Smooth muscle cell (in vitro differentiated cells): ENCODE data around the gene BTF3. TPM values are rescaled to one million over a fixed set of nuclear protein-coding genes. Genes with fewer than 3 reads are reported as not detected.

Experiments
- DNase-seq: peaks from one replicate; lab custom pipeline; 2025; ENCODE audit not compliant: unreplicated experiment; lab: John Stamatoyannopoulos, UW
- H2AFZ ChIP-seq: fragments of 200-600 bp; sonication (generic); 2 replicates; pipeline ENCODE4 v1.6.0; 2016; ENCODE audit warnings: antibody characterized with exemption, low read depth, mild to moderate bottlenecking
- H3F3A ChIP-seq: fragments of 200-600 bp; sonication (generic); 2 replicates; pipeline ENCODE4 v1.6.0; 2017; ENCODE audit warnings: antibody characterized with exemption, low read depth
- H3K27ac ChIP-seq: fragments of 200-600 bp; sonication (generic); 2 replicates; pipeline ENCODE4 v1.5.1; 2016; ENCODE audit warnings: low read depth, mild to moderate bottlenecking
- H3K27me3 ChIP-seq: fragments of 200-600 bp; sonication (generic); 2 replicates; pipeline ENCODE4 v1.6.1; 2016; ENCODE audit warnings: low read depth, mild to moderate bottlenecking
- H3K36me3 ChIP-seq: fragments of 200-600 bp; sonication (generic); 2 replicates; pipeline ENCODE4 v1.5.1; 2016; ENCODE audit warnings: low read depth
- H3K4me1 ChIP-seq: fragments of 200-600 bp; sonication (generic); 2 replicates; pipeline ENCODE4 v1.5.1; 2016; ENCODE audit warnings: low read depth
- H3K4me2 ChIP-seq: fragments of 200-600 bp; sonication (generic); 2 replicates; pipeline ENCODE4 v1.6.0; 2016; ENCODE audit warnings: mild to moderate bottlenecking
- H3K4me3 ChIP-seq: fragments of 200-600 bp; sonication (generic); 2 replicates; pipeline ENCODE4 v1.5.1; 2016; ENCODE audit warnings: mild to moderate bottlenecking
- H3K79me2 ChIP-seq: fragments of 200-600 bp; sonication (generic); 2 replicates; pipeline ENCODE4 v1.6.0; 2016; ENCODE audit warnings: low read depth, mild to moderate bottlenecking
- H3K9ac ChIP-seq: fragments of 200-600 bp; sonication (generic); 2 replicates; pipeline ENCODE4 v1.6.0; 2016; ENCODE audit warnings: low read depth
- H3K9me3 ChIP-seq: fragments of 200-600 bp; sonication (generic); replicated peaks from 2 replicates; pipeline ENCODE4 v1.5.1; 2016; ENCODE audit warnings: low read depth
- H4K20me1 ChIP-seq: fragments of 200-600 bp; sonication (generic); 2 replicates; pipeline ENCODE4 v1.6.0; 2016; ENCODE audit warnings: low read depth
- WGBS: methylation state at CpG from one replicate; pipeline ENCODE4 v1.1.7; 2016; ENCODE audit warnings: low lambda C conversion rate; 5-methylcytosine and 5-hydroxymethylcytosine counted together
- polyA plus RNA-seq: library from polyadenylated mRNA; unstranded; fragments of >200 nt; fragmentation: Nextera tagmentation; extraction: Ambion mirVana; gene quantifications from 2 replicates; pipeline ENCODE4 v1.2.1, GENCODE V29; 2016
- total RNA-seq: library from RNA; depleted of rRNA; stranded (reverse); fragments of >200 nt; gene quantifications from 2 replicates; pipeline ENCODE4 v1.2.3, GENCODE V29; 2014
- TF ChIP-seq, protein P1 (sequence below): fragments of 200-600 bp; sonication (generic); IDR thresholded peaks from 2 replicates; pipeline ENCODE4 v1.5.1; 2017; ENCODE audit warnings: borderline replicate concordance, mild to moderate bottlenecking, antibody characterized with exemption; ENCODE audit not compliant: insufficient read depth, poor library complexity, severe bottlenecking

The BTF3 gene
- total and polyA plus RNA-seq, 2 experiments from 2014 or later = 409 to 546 TPM

DNA sequence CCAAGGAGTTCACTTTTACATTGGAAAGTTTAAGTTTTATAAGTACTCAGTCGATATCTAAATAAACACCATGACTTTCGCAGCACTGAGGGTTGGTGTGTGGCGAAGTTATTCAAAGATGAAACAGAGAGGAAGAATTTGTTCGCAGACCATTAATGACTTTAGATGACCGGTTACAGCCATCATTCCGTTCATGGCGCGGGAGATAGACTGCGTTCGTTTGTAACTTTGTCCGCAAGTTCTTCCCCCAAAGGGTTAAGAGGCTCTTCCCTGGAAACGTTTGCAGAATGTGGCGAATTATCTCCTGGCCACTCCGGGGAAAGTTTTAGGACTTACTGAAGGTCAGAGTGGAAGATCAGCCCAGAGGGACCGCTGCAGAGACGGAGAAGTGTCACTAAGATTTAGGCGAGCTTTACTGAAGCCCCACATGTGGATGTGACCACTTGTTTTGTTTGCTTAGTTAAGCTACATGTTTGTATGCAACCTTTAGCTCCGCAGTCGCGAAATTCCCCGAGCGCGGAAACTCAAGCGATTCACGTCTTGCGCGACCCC, 47.5 kb upstream of the BTF3 start:
- Histone ChIP-seq H3K27me3 (peaks cover 63% of the 10 kb centered on the region), H3K4me1 (peaks cover 15% of the 10 kb centered on the region), H3K4me2 (peak overlapping the region; percentile 91), H4K20me1 (peaks cover 11% of the 10 kb centered on the region), H3F3A (no peaks in the 10 kb centered on the region), H3K4me3 (peak overlapping the region; percentile 48), H3K79me2 (peaks cover 11% of the 10 kb centered on the region), H3K9me3 (no peaks in the 10 kb centered on the region), H2AFZ (peak overlapping the region; percentile 76), H3K27ac (no peak overlapping the region), H3K9ac (no peak overlapping the region), H3K36me3 (no peaks in the 10 kb centered on the region)
- 1% methylated on average over 27 of the region's 27 CpGs for WGBS
- DNase-seq = no peak
- TF ChIP-seq, protein P1, sequence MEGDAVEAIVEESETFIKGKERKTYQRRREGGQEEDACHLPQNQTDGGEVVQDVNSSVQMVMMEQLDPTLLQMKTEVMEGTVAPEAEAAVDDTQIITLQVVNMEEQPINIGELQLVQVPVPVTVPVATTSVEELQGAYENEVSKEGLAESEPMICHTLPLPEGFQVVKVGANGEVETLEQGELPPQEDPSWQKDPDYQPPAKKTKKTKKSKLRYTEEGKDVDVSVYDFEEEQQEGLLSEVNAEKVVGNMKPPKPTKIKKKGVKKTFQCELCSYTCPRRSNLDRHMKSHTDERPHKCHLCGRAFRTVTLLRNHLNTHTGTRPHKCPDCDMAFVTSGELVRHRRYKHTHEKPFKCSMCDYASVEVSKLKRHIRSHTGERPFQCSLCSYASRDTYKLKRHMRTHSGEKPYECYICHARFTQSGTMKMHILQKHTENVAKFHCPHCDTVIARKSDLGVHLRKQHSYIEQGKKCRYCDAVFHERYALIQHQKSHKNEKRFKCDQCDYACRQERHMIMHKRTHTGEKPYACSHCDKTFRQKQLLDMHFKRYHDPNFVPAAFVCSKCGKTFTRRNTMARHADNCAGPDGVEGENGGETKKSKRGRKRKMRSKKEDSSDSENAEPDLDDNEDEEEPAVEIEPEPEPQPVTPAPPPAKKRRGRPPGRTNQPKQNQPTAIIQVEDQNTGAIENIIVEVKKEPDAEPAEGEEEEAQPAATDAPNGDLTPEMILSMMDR = no peak

DNA sequence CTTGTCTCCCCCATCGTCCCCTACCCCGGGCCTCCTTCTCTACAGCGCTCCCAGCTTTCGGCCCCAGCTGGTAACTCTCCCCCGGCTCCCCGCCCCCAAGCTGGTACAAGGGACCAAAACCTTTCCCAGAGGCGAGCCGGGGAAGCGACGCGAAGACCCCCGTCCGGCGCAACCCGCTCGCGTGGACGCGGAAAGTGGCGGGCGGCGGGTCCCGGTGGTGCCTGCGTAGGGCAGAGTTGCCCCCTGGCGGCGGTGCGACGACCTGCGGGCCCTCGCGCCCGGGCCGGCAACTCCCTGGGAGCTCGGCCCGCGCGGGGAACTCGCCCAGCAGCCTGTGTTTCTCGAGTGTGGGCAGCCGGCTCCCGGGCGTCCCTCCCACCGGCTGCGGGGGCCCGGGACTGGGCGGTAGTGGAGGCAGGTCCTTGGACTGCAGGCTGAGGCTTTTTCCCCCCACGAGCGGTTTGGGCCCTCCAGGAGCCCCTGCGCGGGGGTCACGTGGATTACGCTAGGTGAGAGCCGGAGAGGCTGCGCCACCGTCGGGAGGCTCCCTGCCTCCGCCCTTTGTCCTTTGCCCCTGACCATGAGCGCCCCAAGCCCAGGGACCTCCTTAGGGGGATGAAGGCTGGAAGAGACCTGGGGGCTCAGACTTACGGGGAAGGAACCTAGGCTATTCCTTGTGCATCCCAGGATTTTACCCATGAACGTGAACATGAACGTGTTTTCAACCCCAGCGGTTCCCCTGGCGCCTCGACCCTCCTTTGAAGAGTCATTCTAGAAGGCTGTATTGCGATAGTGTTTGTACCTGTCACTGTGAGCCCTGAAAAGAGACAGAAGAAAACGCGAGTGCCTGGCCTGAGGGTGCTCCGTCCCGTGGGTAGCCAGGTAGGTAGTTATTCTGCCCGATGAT, 46.8 kb upstream of the BTF3 start:
- peak overlapping the region; percentile 48 for H3K4me3 ChIP-seq
- DNase-seq = peak; percentile 46
- H3K36me3 ChIP-seq = no peaks in the 10 kb centered on the region
- no peak overlapping the region for H3K9ac ChIP-seq
- TF ChIP-seq, protein P1 = peak; percentile 88
- H3K4me2 ChIP-seq = peak overlapping the region; percentile 91
- WGBS = 3% methylated on average over 64 of the region's 70 CpGs
- H4K20me1 ChIP-seq = peaks cover 4% of the 10 kb centered on the region
- H3K4me1 ChIP-seq = peaks cover 8% of the 10 kb centered on the region
- H3K27ac ChIP-seq = no peak overlapping the region
- no peaks in the 10 kb centered on the region for H3F3A ChIP-seq
- no peaks in the 10 kb centered on the region for H3K9me3 ChIP-seq
- peaks cover 3% of the 10 kb centered on the region for H3K79me2 ChIP-seq
- peaks cover 56% of the 10 kb centered on the region for H3K27me3 ChIP-seq
- H2AFZ ChIP-seq = peak overlapping the region; percentile 76

DNA sequence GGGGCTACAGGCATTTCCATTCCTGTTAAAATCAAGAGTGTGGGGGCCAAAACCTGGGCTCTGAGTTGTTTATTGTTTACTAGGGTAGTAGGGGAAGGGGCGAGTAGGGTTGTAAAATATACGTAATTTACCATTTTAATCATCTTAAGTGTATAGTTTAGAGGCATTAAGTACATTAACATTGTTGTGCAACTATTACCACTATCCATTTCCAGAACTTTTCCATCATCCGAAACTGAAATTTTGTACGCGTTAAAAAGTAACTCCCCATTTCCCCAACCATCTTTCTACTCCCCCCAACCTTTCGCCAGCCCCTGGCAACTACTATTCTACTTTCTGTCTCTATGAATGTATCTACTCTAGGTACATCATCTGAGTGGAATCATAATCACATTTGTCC, 46.0 kb upstream of the BTF3 start:
- Histone ChIP-seq H3K4me2 (no peak overlapping the region), H3K9me3 (no peaks in the 10 kb centered on the region), H3K4me1 (peaks cover 5% of the 10 kb centered on the region), H4K20me1 (no peaks in the 10 kb centered on the region), H2AFZ (no peak overlapping the region), H3K4me3 (no peak overlapping the region), H3K9ac (no peak overlapping the region), H3K27me3 (peaks cover 54% of the 10 kb centered on the region), H3K36me3 (no peaks in the 10 kb centered on the region), H3K79me2 (no peaks in the 10 kb centered on the region), H3F3A (no peaks in the 10 kb centered on the region), H3K27ac (no peak overlapping the region)
- no peak for DNase-seq
- TF ChIP-seq, protein P1 = no peak
- WGBS = 70% methylated on average over 6 of the region's 6 CpGs
